GM13977 (cell line): ENCODE data around the gene ITGA7.

Source experiments
- DNase-seq: peaks from one replicate; pipeline ENCODE4 v3.0.0; 2012; ENCODE audit warnings: low spot score
- in situ Hi-C: fragments of 300-500 bp; cut with MboI; formaldehyde crosslinking; loops from one replicate; pipeline ENCODE4 v1.12.0; 2022; ENCODE audit warnings: low sequenced_read_pairs, low pct_unique_long_range_greater_than_20kb, mixed read lengths, inconsistent platforms; ENCODE audit not compliant: unreplicated experiment
- TF ChIP-seq, protein P1 (sequence below): IDR thresholded peaks from 2 replicates; pipeline ENCODE4 v1.5.1; 2012; ENCODE audit warnings: mild to moderate bottlenecking, control low read depth; ENCODE audit not compliant: insufficient read depth; ENCODE audit errors: extremely low read depth, missing control alignments

ITGA7 gene

DNA sequence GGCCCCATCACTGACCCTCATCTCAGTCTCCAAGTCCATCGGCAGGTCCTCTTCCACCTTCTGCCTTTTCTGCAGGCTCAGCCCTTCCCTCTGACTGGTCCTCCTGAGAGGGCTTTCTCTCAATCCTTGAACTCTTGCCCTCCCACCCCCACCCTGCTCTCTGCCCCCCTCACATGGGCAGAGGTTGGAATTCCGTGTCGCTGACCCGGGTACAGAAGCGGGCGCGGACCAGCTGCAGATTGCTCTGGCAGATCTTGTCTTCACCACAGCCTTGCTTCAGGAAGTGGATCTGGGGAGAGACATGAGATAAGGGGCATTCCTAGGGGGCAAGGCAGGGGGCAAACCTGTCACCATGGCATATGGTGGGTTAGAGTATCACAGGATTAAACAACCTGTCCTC lies 12.4 kb downstream of the ITGA7 start:
- in situ Hi-C loops = no loop called here
- TF ChIP-seq, protein P1, sequence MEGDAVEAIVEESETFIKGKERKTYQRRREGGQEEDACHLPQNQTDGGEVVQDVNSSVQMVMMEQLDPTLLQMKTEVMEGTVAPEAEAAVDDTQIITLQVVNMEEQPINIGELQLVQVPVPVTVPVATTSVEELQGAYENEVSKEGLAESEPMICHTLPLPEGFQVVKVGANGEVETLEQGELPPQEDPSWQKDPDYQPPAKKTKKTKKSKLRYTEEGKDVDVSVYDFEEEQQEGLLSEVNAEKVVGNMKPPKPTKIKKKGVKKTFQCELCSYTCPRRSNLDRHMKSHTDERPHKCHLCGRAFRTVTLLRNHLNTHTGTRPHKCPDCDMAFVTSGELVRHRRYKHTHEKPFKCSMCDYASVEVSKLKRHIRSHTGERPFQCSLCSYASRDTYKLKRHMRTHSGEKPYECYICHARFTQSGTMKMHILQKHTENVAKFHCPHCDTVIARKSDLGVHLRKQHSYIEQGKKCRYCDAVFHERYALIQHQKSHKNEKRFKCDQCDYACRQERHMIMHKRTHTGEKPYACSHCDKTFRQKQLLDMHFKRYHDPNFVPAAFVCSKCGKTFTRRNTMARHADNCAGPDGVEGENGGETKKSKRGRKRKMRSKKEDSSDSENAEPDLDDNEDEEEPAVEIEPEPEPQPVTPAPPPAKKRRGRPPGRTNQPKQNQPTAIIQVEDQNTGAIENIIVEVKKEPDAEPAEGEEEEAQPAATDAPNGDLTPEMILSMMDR = no peak
- no peak for DNase-seq

DNA sequence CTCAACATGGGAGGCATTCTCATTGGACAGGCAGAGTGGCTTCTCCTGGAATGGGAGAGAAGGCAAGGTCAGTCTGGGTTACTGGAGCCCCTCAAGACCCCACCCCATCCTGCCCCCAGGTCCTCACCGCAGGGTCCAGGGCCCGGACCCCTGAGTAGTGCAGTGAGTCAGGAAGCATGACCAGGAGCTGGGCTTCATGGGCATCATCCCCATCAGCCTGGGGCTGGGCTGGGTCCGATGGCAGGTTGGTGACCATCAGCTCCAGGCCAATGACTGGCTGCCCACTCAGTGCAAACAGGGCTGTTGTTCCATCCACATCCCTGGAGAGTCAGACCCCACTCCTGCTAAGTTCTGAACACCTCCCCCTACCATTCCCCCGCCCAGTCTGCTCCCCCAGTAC lies 13.1 kb downstream of the ITGA7 start:
- in situ Hi-C loops = no loop called here
- DNase-seq = no peak
- TF ChIP-seq, protein P1 = no peak

DNA sequence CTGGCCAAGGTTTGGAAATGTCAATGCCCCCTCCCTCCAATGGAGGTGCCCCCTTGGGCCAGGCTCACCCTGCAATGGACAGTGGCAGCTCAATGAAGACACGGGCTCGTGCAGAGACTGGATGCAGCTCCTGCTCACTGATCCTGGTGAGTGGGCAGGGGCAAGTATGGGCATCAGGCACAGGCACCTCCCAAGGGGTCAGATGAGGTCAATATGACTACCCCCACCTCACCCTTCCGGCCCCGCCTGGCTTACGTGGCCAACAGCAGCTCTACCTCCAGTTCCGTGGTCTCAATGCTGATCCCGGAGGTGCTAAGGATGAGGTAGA lies 13.6 kb downstream of the ITGA7 start:
- DNase-seq = no peak
- TF ChIP-seq, protein P1 = no peak
- in situ Hi-C loops = no loop called here

DNA sequence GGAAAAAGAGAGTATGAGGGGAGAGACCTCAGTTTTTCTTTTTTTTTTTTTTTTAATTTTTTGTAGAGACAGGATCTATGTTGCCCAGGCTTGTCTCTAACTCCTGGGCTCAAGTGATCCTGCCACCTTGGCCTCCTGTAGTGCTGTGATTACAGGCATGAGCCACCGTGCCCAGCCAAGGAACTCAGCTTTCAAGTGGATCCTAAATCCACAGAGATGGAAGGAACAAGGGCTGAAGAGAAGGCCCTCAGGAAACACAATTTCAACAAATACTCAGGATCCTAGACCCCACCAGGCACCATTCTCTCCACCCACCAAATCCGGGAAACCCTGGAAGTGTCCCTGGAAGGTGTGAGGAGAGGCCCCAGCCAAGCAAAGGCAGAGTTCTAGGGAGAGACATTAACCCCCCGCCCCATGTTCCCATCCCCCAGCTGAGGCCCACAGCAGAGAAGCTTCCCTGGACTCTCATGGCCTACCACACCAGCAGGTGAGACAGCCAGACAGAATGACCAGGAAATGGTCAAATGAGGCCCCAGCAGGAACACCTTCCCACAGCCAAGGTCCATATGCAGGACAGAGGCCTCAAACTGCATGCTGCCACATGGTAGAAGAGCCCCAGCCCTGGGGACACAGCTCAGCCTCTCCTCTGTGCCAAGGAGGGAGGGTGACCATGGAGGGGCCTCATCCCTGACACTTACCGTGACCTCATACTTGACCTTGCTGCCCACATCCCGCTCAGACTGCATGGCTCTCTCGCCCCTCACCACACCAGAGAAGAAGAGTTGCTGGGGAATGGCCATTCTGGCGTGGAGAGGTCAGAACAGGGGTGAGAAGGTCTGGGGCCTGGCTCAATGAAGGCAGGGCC lies 14.1 kb downstream of the ITGA7 start:
- TF ChIP-seq, protein P1 = no peak
- no peak for DNase-seq
- in situ Hi-C loops = no loop called here

DNA sequence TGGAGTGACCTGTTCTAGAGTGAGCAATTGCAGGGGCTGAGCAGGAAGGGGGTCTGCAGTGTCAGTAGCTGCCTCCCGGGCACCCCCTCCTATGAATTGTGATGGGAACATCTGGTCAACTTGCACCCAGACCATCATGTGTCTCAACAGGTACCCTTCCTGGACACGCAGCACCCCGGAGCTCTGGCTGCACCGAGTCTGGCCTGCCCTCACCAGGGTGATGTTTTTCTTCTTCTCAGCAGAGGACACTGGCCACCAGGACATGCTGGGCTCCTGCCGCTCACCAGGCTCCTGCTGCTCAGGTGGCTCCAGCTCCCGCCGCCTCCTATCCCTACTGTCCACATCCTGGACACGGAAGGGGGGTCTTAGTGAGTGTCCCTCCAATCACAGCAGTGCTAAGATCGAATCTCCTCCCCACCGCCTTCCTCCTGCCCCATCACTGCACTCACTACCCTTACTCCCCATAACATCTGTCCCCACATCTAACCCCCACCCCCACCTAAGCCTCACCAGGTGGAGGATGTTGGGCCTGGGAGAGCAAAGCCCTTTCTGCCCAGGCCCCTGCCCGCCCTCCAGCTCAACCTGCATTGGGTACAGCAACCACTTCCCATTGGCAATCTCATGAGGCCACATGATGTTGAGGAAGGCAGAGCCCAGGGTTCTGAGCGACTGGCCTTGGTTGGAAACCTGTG lies 14.9 kb downstream of the ITGA7 start:
- TF ChIP-seq, protein P1 = no peak
- in situ Hi-C loops = no loop called here
- DNase-seq = no peak

DNA sequence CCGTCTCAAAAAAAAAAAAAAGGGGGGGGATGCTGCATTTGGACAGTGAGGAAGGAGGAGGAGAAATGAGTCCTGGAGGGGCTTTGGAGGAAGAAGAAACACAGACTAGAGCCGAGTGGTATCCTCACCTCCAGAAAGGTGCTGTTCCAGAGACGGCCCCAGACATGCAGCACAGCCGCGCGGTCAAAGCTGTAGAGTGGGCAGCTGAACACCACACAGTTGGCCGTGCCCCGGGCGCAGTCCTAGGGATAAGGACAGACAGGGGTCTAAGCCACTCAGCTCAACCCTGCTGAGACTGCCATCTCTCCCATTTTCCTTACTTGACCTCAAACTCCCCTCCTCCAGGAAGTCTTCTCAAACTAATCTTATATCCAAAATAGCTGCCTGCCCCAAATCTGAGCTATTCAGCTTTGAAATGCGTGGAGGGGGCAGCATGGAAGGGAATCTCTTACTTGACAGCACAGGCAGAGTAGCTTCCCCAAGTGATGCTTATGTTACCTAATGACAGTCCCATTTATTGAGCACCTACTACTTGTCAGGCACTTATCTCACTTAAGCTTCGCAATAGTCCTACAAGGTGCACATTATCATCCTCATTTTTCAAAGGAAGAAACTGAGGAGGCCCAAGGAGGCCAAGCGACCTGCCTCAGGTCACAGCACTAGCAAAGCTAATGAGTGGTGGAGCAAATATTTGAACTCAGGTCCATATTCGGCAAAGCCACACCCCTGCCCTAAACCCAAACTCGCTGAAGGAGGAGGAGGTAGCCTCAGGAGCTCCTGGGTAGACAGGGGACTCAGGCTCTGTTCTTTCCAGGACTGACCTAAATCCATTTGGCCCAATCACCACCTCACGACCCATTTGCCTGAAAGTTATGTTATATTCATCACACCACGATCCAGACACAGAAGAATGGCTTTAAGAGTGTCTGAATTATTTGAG lies 18.7 kb downstream of the ITGA7 start:
- in situ Hi-C loops = no loop called here
- TF ChIP-seq, protein P1 = no peak
- no peak for DNase-seq
